GM19467 (cell line): Measurements from ENCODE around the gene ST8SIA3.
"Not testable (repeated sequence)": the region's sequence is repeated elsewhere in the genome, so short reads cannot be mapped to it uniquely, and the experiment has no call there.

ENCODE experiments used
- ATAC-seq: cut with Tn5 transposase; IDR thresholded peaks from one replicate; pipeline ENCODE4 v1.9.1; 2021; ENCODE audit warnings: mild to moderate bottlenecking, moderate library complexity; ENCODE audit not compliant: unreplicated experiment

Gene ST8SIA3

DNA sequence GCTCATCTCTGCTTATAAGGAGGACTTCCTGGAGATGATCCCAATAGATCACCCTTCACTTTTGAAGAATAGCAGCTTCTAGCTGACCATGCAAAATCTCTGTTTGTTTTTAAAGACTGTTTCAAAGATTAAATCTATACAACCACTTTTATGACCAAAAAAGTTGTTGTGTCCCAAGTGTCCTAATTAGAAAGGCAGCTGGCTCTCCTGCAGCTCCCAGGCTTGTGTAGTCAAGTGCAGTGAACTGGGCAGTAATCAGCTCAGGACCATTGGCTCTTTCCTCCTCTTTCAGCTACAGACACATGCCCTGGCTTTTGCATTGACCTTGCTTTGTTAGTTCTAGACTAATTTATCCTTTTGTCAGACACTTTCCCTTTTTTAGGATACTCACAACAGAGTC is 10.4 kb downstream of the ST8SIA3 start:
- ATAC-seq = no peak

DNA sequence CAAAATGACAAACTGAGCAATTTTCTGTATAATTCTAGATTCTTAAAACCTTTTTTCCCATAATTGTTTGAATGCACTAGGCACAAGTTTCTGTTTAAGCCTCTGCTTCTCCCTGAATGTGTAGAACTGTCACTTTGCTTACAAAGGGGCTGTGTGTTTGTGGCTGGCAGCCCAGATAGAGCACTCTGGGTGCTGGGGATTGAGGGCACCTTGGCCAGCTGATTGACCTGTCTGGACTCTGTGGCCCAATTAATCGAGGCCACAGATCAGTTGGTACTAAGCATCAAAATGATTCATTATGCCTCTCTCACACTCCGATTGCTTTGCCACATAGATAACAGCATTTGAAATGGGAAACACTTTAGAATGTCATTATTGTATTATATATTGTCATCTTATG is 12.1 kb downstream of the ST8SIA3 start:
- no peak for ATAC-seq

DNA sequence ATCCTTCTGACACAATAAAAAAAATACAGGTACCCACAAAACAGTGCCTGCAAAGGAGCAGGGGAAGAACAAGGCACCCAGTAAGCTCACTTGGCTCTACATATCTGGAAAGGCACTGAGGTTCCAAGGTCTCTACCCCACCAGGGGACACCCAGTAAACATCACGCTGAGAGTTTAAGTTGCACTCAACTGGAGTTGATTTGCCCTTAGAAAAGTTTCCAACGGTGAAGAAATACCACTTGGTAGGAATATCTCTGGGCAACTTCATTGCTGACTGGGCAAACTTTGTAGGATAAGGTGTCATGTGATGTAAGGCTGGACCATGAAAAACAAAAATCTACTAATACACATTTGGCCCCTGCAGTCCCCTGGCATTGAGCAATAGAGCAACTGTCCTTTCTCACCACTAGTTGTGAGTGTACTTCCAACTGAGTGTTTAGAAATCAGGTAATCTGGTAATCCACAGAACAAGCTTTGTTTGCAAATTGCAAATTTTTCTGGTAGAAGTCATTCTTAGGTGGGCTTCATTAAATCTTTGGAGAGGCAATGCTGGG is 14.2 kb downstream of the ST8SIA3 start:
- ATAC-seq = no peak

DNA sequence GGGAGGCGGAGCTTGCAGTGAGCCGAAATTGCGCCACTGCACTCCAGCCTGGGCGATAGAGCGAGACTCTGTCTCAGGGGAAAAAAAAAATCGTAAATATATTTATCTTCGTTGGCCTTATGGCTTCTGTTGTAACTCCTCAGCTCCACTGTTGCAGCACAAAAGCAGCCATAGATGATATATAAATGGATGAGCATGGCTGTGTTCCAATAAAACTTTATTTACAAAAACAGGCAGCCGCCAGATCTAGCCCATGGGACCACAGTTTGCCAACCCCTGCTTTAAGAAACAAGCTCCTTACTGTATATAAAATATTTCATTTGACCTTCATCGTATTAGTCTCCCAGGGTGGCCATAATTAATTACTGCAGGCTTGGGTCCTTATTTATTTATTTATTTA is 20.1 kb downstream of the ST8SIA3 start:
- ATAC-seq = no peak

DNA sequence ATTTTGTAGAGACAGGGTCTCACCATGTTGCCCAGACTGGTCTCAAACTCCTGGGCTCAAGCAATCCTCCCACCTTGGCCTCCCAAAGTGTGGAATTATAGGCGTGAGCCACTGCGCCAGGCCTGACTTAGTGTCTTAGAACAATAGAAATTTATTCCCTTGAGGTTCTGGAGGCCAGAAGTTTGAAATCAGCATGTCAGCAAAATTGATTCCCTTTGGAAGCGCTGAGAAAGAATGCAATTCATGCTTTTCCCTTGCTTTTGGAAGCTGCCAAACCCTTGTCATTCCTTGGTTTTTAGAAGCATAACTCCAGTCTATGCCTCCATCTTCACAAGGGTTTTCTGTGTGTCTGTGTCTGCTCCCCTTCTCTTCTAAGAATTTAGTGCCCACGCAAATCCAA is 20.7 kb downstream of the ST8SIA3 start:
- ATAC-seq = no peak

DNA sequence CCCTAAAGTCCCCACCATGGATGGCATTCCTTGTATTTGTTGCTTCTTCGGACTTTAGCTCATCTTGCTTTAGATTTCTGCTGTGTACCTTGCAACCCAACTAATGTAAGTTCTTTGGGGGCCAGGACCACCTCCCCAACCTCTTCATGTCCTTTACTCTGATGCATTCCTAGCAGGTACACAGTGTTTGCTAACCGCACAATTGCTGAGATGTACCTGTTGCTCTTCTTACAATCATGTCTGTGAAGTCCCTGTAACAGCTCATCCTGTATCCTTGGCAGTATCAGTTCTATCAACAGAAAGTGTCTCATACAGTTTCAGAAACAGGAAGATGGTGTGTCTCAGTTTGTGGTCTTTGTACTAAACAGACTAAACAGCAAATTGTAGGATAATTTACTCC is 24.1 kb downstream of the ST8SIA3 start:
- ATAC-seq = no peak

DNA sequence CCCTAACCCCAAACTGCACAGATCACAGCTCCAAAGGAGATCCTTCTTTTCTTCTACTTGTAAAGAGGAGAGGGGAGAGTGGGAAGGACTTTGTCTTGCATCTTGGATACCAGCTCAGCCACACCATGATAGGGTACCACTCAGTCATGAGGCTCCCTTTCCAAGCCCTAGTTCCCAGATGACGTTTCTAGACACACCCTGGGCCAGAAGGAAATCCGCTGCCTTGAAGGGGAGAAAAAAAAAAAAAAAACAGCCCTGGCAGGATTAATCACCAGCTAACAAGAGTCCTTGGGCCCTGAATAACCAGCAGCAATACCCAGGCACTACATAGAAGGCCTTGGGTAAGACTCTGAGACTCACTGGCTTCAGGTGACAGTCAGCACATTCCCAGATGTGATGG is 36.9 kb downstream of the ST8SIA3 start:
- no peak for ATAC-seq

DNA sequence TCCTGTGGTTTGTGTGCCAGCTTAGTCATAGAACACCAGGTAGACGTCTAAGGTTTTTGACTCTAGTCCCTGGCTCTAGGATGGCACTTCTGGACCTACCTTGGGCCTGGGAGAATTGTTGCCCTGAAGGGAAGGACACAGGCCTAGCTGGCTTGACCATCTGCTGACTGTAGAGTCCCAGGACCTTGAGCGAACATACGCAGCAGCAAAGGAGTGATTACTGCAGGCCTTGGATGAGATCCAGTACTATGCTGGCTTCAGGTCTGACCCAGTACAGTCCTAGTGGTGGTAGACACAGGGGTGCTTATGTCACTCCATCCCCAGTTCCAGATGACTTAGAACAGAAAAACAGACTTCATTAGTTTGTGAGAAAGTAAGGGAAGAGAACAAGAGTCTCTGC is 37.7 kb downstream of the ST8SIA3 start:
- ATAC-seq = no peak

DNA sequence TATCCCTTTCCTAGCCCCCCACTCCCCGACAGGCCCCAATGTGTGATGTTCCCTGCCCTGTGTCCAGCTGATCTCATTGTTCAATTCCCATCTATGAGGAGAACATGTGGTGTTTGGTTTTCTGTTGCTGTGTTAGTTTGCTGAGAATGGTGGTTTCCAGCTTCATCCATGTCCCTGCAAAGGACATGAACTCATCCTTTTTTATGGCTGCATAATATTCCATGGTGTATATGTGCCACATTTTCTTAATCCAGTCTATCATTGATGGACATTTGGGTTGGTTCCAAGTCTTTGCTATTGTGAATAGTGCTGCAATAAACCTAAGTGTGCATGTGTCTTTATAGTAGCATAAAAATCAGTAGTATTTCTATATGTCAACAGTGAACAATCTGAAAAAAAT is 42.4 kb downstream of the ST8SIA3 start:
- not testable (repeated sequence) for ATAC-seq

DNA sequence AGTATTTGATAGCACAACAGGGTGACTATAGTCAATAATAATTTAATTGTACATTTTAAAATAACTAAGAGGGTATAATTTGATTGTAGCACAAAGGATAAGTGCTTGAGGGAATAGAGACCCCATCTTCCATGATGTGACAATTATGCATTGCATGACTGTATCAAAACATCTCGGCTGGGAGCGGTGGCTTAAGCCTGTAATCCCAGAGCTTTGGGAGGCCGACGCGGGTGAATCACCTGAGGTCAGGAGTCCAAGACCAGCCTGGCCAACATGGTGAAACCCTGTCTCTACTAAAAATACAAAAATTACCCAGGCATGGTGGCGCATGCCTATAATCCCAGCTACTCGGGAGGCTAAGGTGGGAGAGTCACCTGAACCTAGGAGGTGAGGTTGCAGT is 44.5 kb downstream of the ST8SIA3 start:
- not testable (repeated sequence) for ATAC-seq

DNA sequence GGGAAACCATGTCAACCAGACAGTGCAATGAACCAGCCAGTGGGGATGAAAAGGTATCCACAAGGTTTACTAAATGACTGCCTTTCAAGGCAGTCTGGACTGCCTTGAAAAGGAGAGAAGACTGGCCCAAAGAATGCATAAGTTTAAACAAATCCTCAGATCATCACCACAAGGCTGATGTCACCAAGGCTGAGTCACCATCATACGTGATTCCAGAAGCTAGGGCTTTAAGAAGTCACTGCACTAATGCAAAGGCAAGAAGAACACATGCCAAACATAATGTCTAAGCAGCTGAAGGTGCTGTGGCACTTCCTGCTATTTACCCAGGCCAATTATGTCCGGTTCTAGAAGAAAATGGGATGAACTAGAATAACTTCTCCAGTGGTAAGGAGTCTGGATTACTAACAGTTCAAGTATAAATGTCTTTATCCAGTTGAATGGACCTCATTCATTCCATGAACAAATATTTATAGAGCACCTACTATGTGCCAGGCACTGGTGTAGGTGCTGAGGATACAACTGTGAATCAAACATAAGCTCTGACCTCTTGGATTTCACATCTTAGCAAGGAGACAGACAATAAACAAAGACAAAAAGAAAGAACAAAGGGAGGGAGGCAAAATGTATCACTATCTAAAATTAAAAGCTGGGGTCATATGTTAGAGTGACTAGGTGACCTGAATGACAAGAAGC is 45.2 kb downstream of the ST8SIA3 start:
- ATAC-seq = no peak

DNA sequence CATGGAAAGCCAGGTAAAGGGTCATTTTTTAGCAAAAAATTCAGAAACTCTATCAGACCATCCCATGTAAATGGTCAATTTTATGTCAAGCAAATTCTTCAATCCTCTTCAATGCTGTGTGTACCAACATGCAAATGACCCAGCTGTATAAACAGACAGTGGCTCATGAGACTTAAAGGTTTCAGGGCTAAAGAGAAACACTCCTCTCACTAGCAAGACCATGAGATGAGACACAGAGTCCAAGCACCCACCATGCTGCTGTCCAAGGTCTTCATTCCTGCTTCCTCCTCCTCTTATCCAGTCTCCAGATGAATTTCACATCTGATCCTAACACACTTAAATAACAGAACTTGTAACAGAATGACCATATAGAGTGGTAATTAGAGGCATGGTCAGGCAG is 52.0 kb downstream of the ST8SIA3 start:
- no peak for ATAC-seq

DNA sequence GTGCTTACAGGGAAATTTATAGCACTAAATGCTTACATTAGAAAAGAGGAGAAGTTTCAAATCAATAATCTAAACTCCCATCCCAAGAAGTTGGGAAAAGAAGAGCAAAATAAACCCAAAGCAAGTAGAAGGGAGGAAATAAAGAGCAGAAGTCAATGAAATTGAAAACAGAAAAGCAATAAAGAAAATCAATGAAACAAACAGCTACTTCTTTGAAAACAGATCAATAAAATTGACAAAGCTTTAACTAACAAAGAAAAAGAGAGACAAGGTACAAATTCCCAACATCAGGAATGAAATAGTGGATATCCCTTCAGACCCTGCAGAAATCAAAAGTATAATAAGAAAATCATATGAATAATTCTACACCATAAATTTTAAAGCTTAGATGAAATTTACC is 57.3 kb downstream of the ST8SIA3 start:
- no peak for ATAC-seq

DNA sequence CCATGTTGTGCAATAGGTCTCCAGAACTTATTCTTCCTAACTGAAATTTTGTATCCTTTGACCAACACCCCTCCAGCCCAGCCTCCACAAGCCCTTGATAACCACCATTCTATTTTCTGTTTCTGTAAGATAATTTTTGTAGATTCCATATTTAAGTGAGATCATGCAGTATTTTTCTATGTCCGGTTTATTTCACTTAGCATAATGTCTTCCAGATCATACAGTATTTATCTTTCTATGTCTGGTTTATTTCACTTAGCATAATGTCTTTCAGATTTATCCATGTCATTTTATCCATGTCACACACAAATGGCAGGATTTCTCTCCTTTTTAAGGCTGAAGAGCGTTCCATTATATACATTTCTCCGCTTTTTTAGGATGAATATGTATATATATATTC is 58.4 kb downstream of the ST8SIA3 start:
- no peak for ATAC-seq

DNA sequence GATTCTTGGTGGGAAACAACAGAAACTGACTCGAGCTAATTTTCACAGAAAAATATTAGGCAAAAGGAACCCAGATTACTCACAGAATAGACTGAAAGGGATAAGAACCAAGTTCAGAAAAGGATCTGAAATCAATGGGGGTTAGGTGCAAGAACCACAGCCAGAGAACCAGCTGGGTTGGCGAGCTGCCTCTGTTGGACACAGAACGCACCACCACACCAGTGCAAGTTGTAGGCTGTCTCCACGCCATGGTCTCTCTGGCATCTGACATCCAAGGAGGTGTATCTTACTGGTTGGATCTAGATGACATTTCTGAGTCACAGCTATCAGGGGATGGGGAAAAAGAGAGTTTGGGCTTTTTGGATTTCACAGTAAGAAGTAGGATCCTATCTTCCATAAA is 64.2 kb downstream of the ST8SIA3 start:
- ATAC-seq = no peak
